Trophoblast cell (in vitro differentiated cells and primary cell): Measurements from ENCODE around the gene HERC5.

Experiments
- DNase-seq, 2 donors: peaks; one replicate each; pipeline ENCODE4 v3.0.0-alpha.2; 2016
- H2AFZ ChIP-seq: 2 replicates; pipeline ENCODE4 v1.6.1; 2013; ENCODE audit warnings: low read length, moderate library complexity, mild to moderate bottlenecking; ENCODE audit not compliant: insufficient read depth, poor library complexity
- H2AK5ac ChIP-seq: 2 replicates; pipeline ENCODE4 v1.6.1; 2013; ENCODE audit warnings: mild to moderate bottlenecking, low read length
- H2BK120ac ChIP-seq: 2 replicates; pipeline ENCODE4 v1.6.1; 2013; ENCODE audit warnings: low read length, mild to moderate bottlenecking, moderate library complexity; ENCODE audit not compliant: insufficient read depth, poor library complexity
- H2BK12ac ChIP-seq: 2 replicates; pipeline ENCODE4 v1.6.1; 2013; ENCODE audit warnings: mild to moderate bottlenecking, low read length, moderate library complexity
- H2BK5ac ChIP-seq: 2 replicates; pipeline ENCODE4 v1.6.1; 2013; ENCODE audit warnings: low read length, low read depth, moderate library complexity, mild to moderate bottlenecking; ENCODE audit not compliant: poor library complexity
- H3K14ac ChIP-seq: 2 replicates; pipeline ENCODE4 v1.6.1; 2013; ENCODE audit warnings: mild to moderate bottlenecking, low read length
- H3K18ac ChIP-seq: 2 replicates; pipeline ENCODE4 v1.6.1; 2013; ENCODE audit warnings: mild to moderate bottlenecking, low read length
- H3K23ac ChIP-seq: 2 replicates; pipeline ENCODE4 v1.6.1; 2013; ENCODE audit warnings: low read length
- H3K27ac ChIP-seq: 2 replicates; pipeline ENCODE4 v1.5.1; 2013; ENCODE audit warnings: low read depth, mild to moderate bottlenecking, inconsistent platforms, low read length, moderate library complexity
- H3K27me3 ChIP-seq: 2 replicates; pipeline ENCODE4 v1.6.1; 2013; ENCODE audit warnings: inconsistent platforms, mild to moderate bottlenecking, low read length, moderate library complexity; ENCODE audit not compliant: insufficient read depth
- H3K36me3 ChIP-seq, 2 experiments: 1 replicate in 1 of 2; 2 replicates in 1 of 2; pipeline ENCODE4 v1.6.1; 2013; ENCODE audit warnings: low read length in 2 of 2, mild to moderate bottlenecking in 2 of 2, moderate library complexity in 1 of 2; ENCODE audit not compliant: insufficient read depth in 2 of 2, control insufficient read depth in 1 of 2
- H3K4ac ChIP-seq: 2 replicates; pipeline ENCODE4 v1.6.1; 2013; ENCODE audit warnings: low read depth, mild to moderate bottlenecking, low read length, moderate library complexity
- H3K4me1 ChIP-seq, 2 experiments: 1 replicate in 1 of 2; 2 replicates in 1 of 2; pipeline ENCODE4 v1.6.1; 2013; ENCODE audit warnings: low read length in 2 of 2, mild to moderate bottlenecking in 2 of 2, moderate library complexity in 1 of 2; ENCODE audit not compliant: insufficient read depth in 2 of 2, control insufficient read depth in 1 of 2
- H3K4me2 ChIP-seq: 2 replicates; pipeline ENCODE4 v1.6.1; 2013; ENCODE audit warnings: inconsistent platforms, mild to moderate bottlenecking, low read length, moderate library complexity
- H3K4me3 ChIP-seq: 2 replicates; pipeline ENCODE4 v1.5.1; 2013; ENCODE audit warnings: mild to moderate bottlenecking, low read depth, low read length, inconsistent platforms
- H3K79me1 ChIP-seq: one replicate; pipeline ENCODE4 v1.6.1; 2013; ENCODE audit warnings: low read length
- H3K79me2 ChIP-seq: 2 replicates; pipeline ENCODE4 v1.6.1; 2013; ENCODE audit warnings: low read length, mild to moderate bottlenecking; ENCODE audit not compliant: control insufficient read depth, insufficient read depth, poor library complexity
- H3K9ac ChIP-seq: 2 replicates; pipeline ENCODE4 v1.6.1; 2013; ENCODE audit warnings: mild to moderate bottlenecking, low read length
- H3K9me3 ChIP-seq: 2 replicates; pipeline ENCODE4 v1.6.1; 2013; ENCODE audit warnings: low read depth, mild to moderate bottlenecking, control low read depth, inconsistent platforms, low read length; ENCODE audit not compliant: insufficient read depth
- H4K12ac ChIP-seq: 2 replicates; pipeline ENCODE4 v1.6.1; 2013; ENCODE audit warnings: low read depth, mild to moderate bottlenecking, low read length, moderate library complexity
- H4K8ac ChIP-seq: 2 replicates; pipeline ENCODE4 v1.6.1; 2013; ENCODE audit warnings: low read depth, mild to moderate bottlenecking, low read length, moderate library complexity
- H4K91ac ChIP-seq: one replicate; pipeline ENCODE4 v1.6.1; 2013; ENCODE audit warnings: low read depth, mild to moderate bottlenecking, low read length, moderate library complexity
- WGBS: extraction: QIAGEN DNeasy Blood & Tissue Kit; methylation state at CpG from one replicate; pipeline ENCODE4 v1.1.7; 2013; ENCODE audit warnings: missing lambda C conversion rate; ENCODE audit not compliant: insufficient read length, insufficient coverage; ENCODE audit errors: extremely low coverage; 5-methylcytosine and 5-hydroxymethylcytosine counted together

Gene HERC5

DNA sequence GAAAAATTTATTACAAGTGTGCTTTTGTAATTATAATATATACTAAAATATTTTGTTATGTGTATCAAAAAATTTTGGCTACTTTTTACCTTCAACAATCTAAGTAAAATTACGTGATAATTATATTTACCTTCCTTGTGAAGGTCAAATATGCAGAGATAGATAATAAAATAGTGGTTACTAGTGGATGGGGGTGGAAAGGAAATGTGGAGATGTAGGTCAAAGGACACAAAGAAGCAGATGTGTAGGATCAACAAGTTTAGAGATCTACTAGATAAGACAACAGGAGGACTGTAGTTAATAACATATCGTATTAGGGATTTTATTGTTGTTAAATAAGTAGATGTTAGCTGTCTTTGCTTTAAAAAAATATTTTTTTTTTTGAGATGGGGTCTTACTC lies 21.3 kb downstream of the HERC5 start:
- Histone ChIP-seq H3K14ac (no peak overlapping the region), H3K4me2 (no peak overlapping the region), H2AK5ac (no peak overlapping the region), H3K9ac (no peak overlapping the region), H3K18ac (no peak overlapping the region), H3K79me1 (no peaks in the 10 kb centered on the region), H3K36me3 (no peaks in the 10 kb centered on the region), H3K4me3 (no peak overlapping the region), H3K27me3 (no peaks in the 10 kb centered on the region), H4K8ac (no peak overlapping the region), H2AFZ (no peak overlapping the region), H4K12ac (no peak overlapping the region), H4K91ac (no peak overlapping the region), H2BK120ac (no peak overlapping the region), H3K4me1 (no peaks in the 10 kb centered on the region), H3K79me2 (no peaks in the 10 kb centered on the region), H2BK5ac (no peak overlapping the region), H3K23ac (no peak overlapping the region), H2BK12ac (no peak overlapping the region), H3K27ac (no peak overlapping the region), H3K9me3 (no peaks in the 10 kb centered on the region), H3K4ac (no peak overlapping the region)
- WGBS = no CpG with 5 or more reads among the region's 2 CpGs
- no peak for DNase-seq

DNA sequence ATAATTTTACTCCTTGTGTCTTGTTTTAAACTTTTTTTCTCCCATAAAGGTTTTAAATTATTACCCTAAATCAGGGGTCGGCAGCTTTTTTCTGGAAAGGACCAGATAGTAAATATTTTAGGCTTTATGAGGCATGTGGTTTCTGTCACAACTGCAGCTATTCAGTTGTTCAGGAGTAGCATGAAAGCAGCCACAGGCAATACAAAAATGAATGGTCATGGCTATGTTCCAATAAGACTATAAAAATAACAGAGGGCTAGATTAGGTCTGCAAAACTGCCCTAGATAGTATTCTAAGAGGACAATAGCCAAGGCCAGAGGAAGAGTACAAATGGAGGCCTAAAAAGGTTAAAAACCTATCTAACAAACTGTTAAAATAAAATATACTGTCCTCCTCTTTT lies 24.6 kb downstream of the HERC5 start:
- no peaks in the 10 kb centered on the region for H3K79me1 ChIP-seq
- no peak for DNase-seq
- no peak overlapping the region for H4K91ac ChIP-seq
- no peak overlapping the region for H2BK120ac ChIP-seq
- H3K27me3 ChIP-seq = no peaks in the 10 kb centered on the region
- H3K9ac ChIP-seq = no peak overlapping the region
- H3K18ac ChIP-seq = no peak overlapping the region
- no peak overlapping the region for H2BK5ac ChIP-seq
- no peak overlapping the region for H3K27ac ChIP-seq
- no peak overlapping the region for H2AFZ ChIP-seq
- no peaks in the 10 kb centered on the region for H3K36me3 ChIP-seq
- H3K9me3 ChIP-seq = no peaks in the 10 kb centered on the region
- WGBS = no CpG with 5 or more reads among the region's 1 CpG
- no peak overlapping the region for H3K4ac ChIP-seq
- no peak overlapping the region for H3K4me3 ChIP-seq
- H3K4me2 ChIP-seq = no peak overlapping the region
- H3K14ac ChIP-seq = no peak overlapping the region
- H3K79me2 ChIP-seq = no peaks in the 10 kb centered on the region
- no peak overlapping the region for H3K23ac ChIP-seq
- H3K4me1 ChIP-seq = no peaks in the 10 kb centered on the region
- no peak overlapping the region for H2BK12ac ChIP-seq
- no peak overlapping the region for H4K8ac ChIP-seq
- no peak overlapping the region for H2AK5ac ChIP-seq
- no peak overlapping the region for H4K12ac ChIP-seq

DNA sequence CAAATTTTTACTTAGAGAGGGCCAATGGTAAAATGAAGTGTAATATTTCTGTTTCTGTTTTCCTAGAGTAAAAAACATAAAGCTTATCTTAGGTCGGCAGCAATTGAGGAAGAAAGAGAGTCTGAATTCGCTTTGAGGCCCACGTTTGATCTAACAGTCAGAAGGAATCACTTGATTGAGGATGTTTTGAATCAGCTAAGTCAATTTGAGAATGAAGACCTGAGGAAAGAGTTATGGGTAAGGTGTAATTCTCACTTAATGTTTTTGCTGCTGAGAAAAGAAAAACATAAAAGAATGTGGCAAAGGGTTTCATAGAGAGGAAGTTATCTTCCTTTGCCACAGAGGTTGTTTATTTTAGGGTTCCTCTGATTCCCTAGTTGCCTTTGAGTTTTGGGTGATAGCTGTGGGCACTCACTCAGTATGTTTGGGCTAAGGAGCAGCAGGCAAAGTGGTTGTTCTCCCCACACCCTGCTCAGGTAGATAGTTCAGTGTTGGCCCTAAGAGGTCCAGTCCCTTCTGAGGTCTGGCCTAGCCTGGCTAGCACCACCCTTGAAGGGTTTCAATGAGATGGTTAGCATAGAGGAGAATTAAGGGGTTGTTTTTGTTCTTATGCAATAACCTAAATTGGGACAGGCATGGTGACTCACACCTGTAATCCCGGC lies 32.3 kb downstream of the HERC5 start:
- no peak overlapping the region for H2AK5ac ChIP-seq
- no peaks in the 10 kb centered on the region for H3K79me1 ChIP-seq
- no peak overlapping the region for H3K4me2 ChIP-seq
- no peak overlapping the region for H3K9ac ChIP-seq
- no CpG with 5 or more reads among the region's 4 CpGs for WGBS
- no peak overlapping the region for H3K4ac ChIP-seq
- H2AFZ ChIP-seq = no peak overlapping the region
- no peak for DNase-seq
- H2BK5ac ChIP-seq = no peak overlapping the region
- H3K9me3 ChIP-seq = no peaks in the 10 kb centered on the region
- no peak overlapping the region for H2BK12ac ChIP-seq
- no peak overlapping the region for H3K14ac ChIP-seq
- H3K27ac ChIP-seq = no peak overlapping the region
- H4K8ac ChIP-seq = no peak overlapping the region
- H3K36me3 ChIP-seq = no peaks in the 10 kb centered on the region
- H3K4me1 ChIP-seq = no peaks in the 10 kb centered on the region
- H3K4me3 ChIP-seq = no peak overlapping the region
- H3K23ac ChIP-seq = no peak overlapping the region
- H2BK120ac ChIP-seq = no peak overlapping the region
- H3K79me2 ChIP-seq = no peaks in the 10 kb centered on the region
- no peaks in the 10 kb centered on the region for H3K27me3 ChIP-seq
- no peak overlapping the region for H4K12ac ChIP-seq
- no peak overlapping the region for H4K91ac ChIP-seq
- H3K18ac ChIP-seq = no peak overlapping the region

DNA sequence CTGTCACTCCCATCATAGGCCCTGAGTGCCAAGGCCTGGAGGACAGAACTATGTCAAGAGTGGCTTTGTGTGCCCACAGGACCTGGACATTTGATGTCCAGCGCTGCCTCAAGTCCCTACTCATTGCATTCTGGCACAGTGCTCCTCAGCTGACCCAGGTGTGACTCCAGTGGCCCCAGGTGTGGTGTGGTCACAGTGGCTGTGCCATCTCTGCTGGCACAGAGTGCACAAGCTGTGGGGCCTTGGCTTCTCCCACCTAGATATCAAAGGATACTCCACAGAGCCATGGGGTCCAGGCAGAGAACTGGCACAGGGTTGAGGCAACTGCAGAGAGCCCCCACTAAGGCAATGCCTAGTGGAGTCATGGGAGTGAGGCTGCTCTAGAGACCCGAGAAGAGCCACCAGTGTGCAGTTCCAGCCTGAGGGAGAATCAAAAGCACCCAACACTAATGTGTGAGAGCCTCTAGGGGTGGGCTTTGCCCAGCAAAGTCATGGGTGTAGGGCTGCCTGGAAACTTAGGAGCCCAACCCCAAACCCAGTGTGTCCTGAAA lies 41.0 kb downstream of the HERC5 start:
- H3K14ac ChIP-seq = no peak overlapping the region
- H2AFZ ChIP-seq = no peak overlapping the region
- H2BK5ac ChIP-seq = no peak overlapping the region
- H3K4me2 ChIP-seq = no peak overlapping the region
- no peak overlapping the region for H4K12ac ChIP-seq
- WGBS = no CpG with 5 or more reads among the region's 2 CpGs
- H4K8ac ChIP-seq = no peak overlapping the region
- H3K79me2 ChIP-seq = no peaks in the 10 kb centered on the region
- DNase-seq = no peak
- no peaks in the 10 kb centered on the region for H3K79me1 ChIP-seq
- H3K4me1 ChIP-seq = no peaks in the 10 kb centered on the region
- H3K27ac ChIP-seq = no peak overlapping the region
- no peak overlapping the region for H2AK5ac ChIP-seq
- no peak overlapping the region for H2BK12ac ChIP-seq
- no peak overlapping the region for H3K9ac ChIP-seq
- no peaks in the 10 kb centered on the region for H3K36me3 ChIP-seq
- no peak overlapping the region for H4K91ac ChIP-seq
- H3K4me3 ChIP-seq = no peak overlapping the region
- H3K18ac ChIP-seq = no peak overlapping the region
- no peak overlapping the region for H3K23ac ChIP-seq
- H3K4ac ChIP-seq = no peak overlapping the region
- H2BK120ac ChIP-seq = no peak overlapping the region
- H3K27me3 ChIP-seq = no peaks in the 10 kb centered on the region
- no peaks in the 10 kb centered on the region for H3K9me3 ChIP-seq
